ENCODE measurements around the gene GJD4.
A peak's percentile ranks its signal among the peaks of the same experiment; 100 is the strongest.

GJD4 gene

GRCh38 chr10:35595106-35595505, 10.0 kb upstream of the GJD4 start:
- no peaks in the 10 kb centered on the region for H3F3A ChIP-seq (ENCODE audit: control insufficient read depth, insufficient read depth)
- H3K27ac ChIP-seq (ENCODE audit: low read depth, low read length) = no peak overlapping the region
- H3K9me3 ChIP-seq (ENCODE audit: control insufficient read depth, insufficient read depth, low read length) = no peaks in the 10 kb centered on the region
- H3K4me1 ChIP-seq (ENCODE audit: control insufficient read depth, low read length) = no peaks in the 10 kb centered on the region
- H4K20me1 ChIP-seq (ENCODE audit: control insufficient read depth, insufficient read depth, low read depth, low read length) = no peaks in the 10 kb centered on the region
- TF ChIP-seq CTCF (IDR thresholded peaks at IDR 0.05; ENCODE audit: low read depth, low read length, poor library complexity, severe bottlenecking) (no peak), EZH2phosphoT487 (IDR thresholded peaks at IDR 0.05; ENCODE audit: borderline replicate concordance, low read length) (no peak)
- H3K79me2 ChIP-seq (ENCODE audit: control insufficient read depth, low read length) = no peaks in the 10 kb centered on the region
- no peaks in the 10 kb centered on the region for H3K27me3 ChIP-seq (ENCODE audit: control insufficient read depth, low read length)
- H3K36me3 ChIP-seq (ENCODE audit: control insufficient read depth, low read length) = no peaks in the 10 kb centered on the region
- no peak overlapping the region for H3K4me2 ChIP-seq (ENCODE audit: low read length)
- no peak overlapping the region for H3K4me3 ChIP-seq (ENCODE audit: low read length)
- no peaks in the 10 kb centered on the region for H3K9me2 ChIP-seq (replicated peaks; ENCODE audit: control insufficient read depth, low read length)

- H3K79me2 ChIP-seq (ENCODE audit: control insufficient read depth, low read length) = no peaks in the 10 kb centered on the region
- H3K27ac ChIP-seq (ENCODE audit: low read depth, low read length) = no peak overlapping the region
- H3K4me1 ChIP-seq (ENCODE audit: control insufficient read depth, low read length) = peaks cover under 1% of the 10 kb centered on the region; the same call in 1 of the 2 replicates
- no peak overlapping the region for H3K4me3 ChIP-seq (ENCODE audit: low read length)
- no peaks in the 10 kb centered on the region for H3K9me2 ChIP-seq (replicated peaks; ENCODE audit: control insufficient read depth, low read length)
- H3F3A ChIP-seq (ENCODE audit: control insufficient read depth, insufficient read depth) = no peaks in the 10 kb centered on the region
- no peaks in the 10 kb centered on the region for H4K20me1 ChIP-seq (ENCODE audit: control insufficient read depth, insufficient read depth, low read depth, low read length)
- no peaks in the 10 kb centered on the region for H3K27me3 ChIP-seq (ENCODE audit: control insufficient read depth, low read length)
- no peak overlapping the region for H3K4me2 ChIP-seq (ENCODE audit: low read length)
- TF ChIP-seq EZH2phosphoT487 (IDR thresholded peaks at IDR 0.05; ENCODE audit: borderline replicate concordance, low read length) (no peak), CTCF (IDR thresholded peaks at IDR 0.05; ENCODE audit: low read depth, low read length, poor library complexity, severe bottlenecking) (no peak)
- no peaks in the 10 kb centered on the region for H3K36me3 ChIP-seq (ENCODE audit: control insufficient read depth, low read length)
- H3K9me3 ChIP-seq (ENCODE audit: control insufficient read depth, insufficient read depth, low read length) = no peaks in the 10 kb centered on the region
Measured at GRCh38 chr10:35598379-35598778, 6.8 kb upstream of the GJD4 start.

DNA sequence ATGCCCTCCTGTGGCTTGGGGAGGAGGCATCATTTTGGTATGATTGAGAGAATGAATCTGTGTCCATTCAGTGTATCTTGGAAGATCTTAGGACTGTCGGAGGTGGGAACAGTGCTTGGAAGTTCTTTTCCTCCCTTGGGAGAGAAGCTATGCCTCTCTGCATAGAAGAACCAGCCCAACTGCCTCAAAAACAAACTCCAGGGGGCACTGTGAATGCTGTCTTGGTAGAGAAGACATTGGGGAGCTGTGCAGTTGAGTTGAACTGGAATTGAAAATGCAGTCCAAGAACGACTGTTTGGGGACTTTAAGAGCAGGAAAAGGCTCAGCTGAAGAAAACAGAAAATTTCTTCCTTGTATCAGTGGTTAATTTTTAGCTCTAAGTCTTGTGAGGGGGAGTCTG, 4.9 kb upstream of the GJD4 start:
- H3K4me3 ChIP-seq (ENCODE audit: low read length) = no peak overlapping the region

More for the DNA sequence above, 4.9 kb upstream of the GJD4 start:
- Histone ChIP-seq H3K4me1 (ENCODE audit: control insufficient read depth, low read length) (peaks cover 7% of the 10 kb centered on the region), H3K9me3 (ENCODE audit: control insufficient read depth, insufficient read depth, low read length) (no peaks in the 10 kb centered on the region), H3K27ac (ENCODE audit: low read depth, low read length) (no peak overlapping the region), H3K4me2 (ENCODE audit: low read length) (no peak overlapping the region), H3K36me3 (ENCODE audit: control insufficient read depth, low read length) (no peaks in the 10 kb centered on the region), H3K79me2 (ENCODE audit: control insufficient read depth, low read length) (no peaks in the 10 kb centered on the region), H3F3A (ENCODE audit: control insufficient read depth, insufficient read depth) (no peaks in the 10 kb centered on the region), H3K27me3 (ENCODE audit: control insufficient read depth, low read length) (peaks cover 5% of the 10 kb centered on the region), H4K20me1 (ENCODE audit: control insufficient read depth, insufficient read depth, low read depth, low read length) (no peaks in the 10 kb centered on the region), H3K9me2 (replicated peaks; ENCODE audit: control insufficient read depth, low read length) (no peaks in the 10 kb centered on the region)
- TF ChIP-seq EZH2phosphoT487 (IDR thresholded peaks at IDR 0.05; ENCODE audit: borderline replicate concordance, low read length) (no peak), CTCF (IDR thresholded peaks at IDR 0.05; ENCODE audit: low read depth, low read length, poor library complexity, severe bottlenecking) (peak; percentile 41)
